Fibroblast of the conjunctiva (primary cell): ENCODE measurements around the gene ZFR.
"Not testable (repeated sequence)": the region's sequence is repeated elsewhere in the genome, so short reads cannot be mapped to it uniquely, and the experiment has no call there.

Experiments
- DNase-seq: peaks from one replicate; pipeline ENCODE4 v3.0.0-alpha.2; 2010; ENCODE audit warnings: low read depth

The ZFR gene

GRCh38 chr5:32319926-32320543, 124.5 kb downstream of the ZFR start:
- no peak for DNase-seq

GRCh38 chr5:32319392-32319791, 125.1 kb downstream of the ZFR start:
- no peak for DNase-seq

- DNase-seq = no peak
Measured at GRCh38 chr5:32317041-32317440, 127.5 kb downstream of the ZFR start.

GRCh38 chr5:32315221-32316014, 129.1 kb downstream of the ZFR start:
- no peak for DNase-seq

GRCh38 chr5:32314658-32315057, 129.9 kb downstream of the ZFR start:
- DNase-seq = no peak

GRCh38 chr5:32314152-32314488, 130.4 kb downstream of the ZFR start:
- not testable (repeated sequence) for DNase-seq

GRCh38 chr5:32312595-32313332, 131.8 kb downstream of the ZFR start, which contains the start of gene MTMR12:
MTMR12 (minus strand) TSS chr5:32312939; CDS start chr5:32312838, 101 bp downstream.
- DNase-seq = peak; percentile 98

- peak; percentile 23 for DNase-seq
Measured at GRCh38 chr5:32312197-32312594, 132.3 kb downstream of the ZFR start.

GRCh38 chr5:32311404-32312196, 132.9 kb downstream of the ZFR start:
- DNase-seq = no peak

- no peak for DNase-seq
Measured at GRCh38 chr5:32309761-32310160, 134.8 kb downstream of the ZFR start.

- DNase-seq = no peak
Measured at GRCh38 chr5:32308946-32309345, 135.6 kb downstream of the ZFR start.

- no peak for DNase-seq
Measured at GRCh38 chr5:32307769-32308194, 136.8 kb downstream of the ZFR start.

- no peak for DNase-seq
Measured at GRCh38 chr5:32304622-32305021, 139.9 kb downstream of the ZFR start.
